Kidney capillary endothelial cell (primary cell): Measurements from ENCODE around the gene DGLUCY.
A peak's percentile ranks its signal among the peaks of the same experiment; 100 is the strongest.
"Not testable (repeated sequence)": the region's sequence is repeated elsewhere in the genome, so short reads cannot be mapped to it uniquely, and the experiment has no call there.

Experiments
- DNase-seq: peaks from one replicate; pipeline ENCODE4 v3.0.0-alpha.2; 2018; ENCODE audit warnings: low spot score

DGLUCY gene

DNA sequence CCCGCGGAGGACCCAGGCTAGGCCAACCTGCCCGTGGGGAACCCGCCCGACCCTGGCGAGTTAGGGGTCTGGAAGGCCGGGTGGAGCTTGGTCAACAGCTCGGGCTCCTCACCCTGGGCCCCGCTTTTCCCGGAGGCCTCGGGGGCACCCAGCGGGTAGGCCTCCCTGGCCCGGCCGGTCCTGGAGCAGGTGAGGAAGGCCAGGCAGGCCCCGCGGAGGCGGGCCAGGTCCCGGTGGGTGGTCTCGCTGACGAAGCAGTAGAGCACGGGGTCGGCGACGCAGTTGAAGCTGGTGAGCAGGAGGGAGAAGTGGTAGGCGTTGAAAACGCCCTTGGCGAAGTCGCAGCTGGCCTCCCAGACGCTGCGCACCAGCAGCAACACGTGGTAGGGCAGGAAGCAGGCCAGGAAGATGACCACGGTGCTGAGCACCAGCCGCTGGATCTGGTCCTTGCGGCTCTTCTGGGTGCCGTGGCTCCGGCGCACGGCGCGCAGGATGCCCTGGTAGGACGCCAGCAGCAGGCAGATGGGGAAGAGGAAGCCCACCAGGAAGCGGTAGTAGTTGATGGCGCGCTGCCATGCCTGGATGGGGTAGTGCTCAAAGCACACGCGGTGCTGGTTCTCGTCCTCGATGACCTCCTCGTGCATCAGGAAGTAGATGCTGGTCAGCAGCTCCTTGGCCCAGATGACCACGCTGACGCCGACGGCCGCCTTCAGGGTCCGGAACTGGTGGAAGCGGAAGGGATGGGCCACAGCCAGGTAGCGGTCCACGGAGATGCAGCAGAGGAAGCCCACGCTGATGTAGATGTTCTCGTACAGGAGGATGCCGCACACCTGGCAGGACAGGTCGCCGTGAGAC lies 120.3 kb downstream of the DGLUCY start:
- DNase-seq, result no peak

DNA sequence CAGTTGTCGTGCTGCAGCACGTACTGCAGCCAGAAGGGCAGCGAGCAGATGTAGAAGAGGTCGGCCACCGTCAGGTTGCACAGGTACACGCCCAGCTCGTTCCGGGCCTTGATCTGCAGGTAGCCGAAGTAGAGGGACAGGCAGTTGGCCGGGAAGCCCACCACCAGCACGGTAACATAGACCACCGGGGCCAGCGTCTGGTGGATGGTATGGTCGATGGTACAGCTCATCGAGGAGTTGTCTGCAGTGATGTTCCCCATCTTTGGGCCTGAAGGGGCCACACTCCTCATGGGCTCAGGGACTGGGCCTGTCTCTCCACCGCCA lies 120.9 kb downstream of the DGLUCY start:
- DNase-seq, result no peak

DNA sequence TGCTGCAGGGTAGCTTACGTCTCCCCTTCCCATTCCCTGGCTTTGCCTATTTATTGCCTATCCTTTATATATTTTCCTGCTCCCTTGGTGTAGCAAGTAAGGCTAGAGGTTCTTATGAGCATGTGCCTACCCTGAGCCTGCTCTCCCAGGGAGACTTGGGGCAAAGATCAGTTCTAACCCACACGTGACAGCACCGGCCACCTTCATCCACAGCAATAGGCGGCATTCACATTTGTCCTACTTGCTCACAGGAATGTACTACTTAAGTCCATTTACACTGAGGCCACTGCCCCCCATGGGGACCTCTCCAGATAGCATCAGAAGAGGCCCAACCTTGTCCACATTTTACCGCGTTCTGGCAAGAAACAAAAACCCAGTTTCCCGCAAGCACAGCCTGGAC lies 122.0 kb downstream of the DGLUCY start:
- DNase-seq, result no peak

DNA sequence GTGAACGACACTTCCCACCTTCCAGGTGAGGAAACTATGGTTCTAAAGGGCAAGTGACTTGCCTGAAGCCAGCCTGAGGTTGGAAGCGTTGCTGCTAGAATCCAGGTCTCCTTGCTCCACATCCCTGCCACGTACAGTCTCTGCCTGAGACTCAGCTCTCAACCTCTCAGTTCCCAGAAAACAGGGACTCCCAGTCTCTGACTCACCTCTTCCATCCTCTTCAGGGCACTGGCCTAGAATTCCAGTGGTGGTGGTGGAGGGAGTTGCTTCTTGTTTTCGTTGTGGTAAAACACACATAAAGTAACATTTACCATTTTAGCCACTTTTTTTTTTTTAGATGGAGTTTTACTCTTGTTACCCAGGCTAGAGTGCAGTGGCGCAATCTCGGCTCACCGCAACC lies 123.3 kb downstream of the DGLUCY start:
- DNase-seq, result no peak

DNA sequence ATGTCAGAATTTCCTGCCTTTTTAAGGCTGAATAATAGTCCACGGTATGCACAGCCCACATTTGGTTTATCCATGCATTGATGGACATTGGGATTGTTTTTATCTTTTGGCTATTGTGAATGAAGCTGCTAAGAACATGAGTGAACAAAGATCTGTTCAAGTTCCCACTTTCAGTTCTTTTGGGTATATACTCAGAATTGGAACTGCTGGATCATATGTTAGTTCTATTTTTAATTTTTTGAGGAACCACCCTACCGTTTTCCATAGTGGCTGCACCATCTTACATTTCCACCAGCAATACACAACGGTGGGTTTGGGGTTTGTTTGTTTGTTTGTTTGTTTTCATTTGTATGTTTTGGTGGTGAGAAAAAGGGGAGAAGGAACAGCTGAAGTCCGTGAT lies 124.2 kb downstream of the DGLUCY start:
- no peak for DNase-seq

DNA sequence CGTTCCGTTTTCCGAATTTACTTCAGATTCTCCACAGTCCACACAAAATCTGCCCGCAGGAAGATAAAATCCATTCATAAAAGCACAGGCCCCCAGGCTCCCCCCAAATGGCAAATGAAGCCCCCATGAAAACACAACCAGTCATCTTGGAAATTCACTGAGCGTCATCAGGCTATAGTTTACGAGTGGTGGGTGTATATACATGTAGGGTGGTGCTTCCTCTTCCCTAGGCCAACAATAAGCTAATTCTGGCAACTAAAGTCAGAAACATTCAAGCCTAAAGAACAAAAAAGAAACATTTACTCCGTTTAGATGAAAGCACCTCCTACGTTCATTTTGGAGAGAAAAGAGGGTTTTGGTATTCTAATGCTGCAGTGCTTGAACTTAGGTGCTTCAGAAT lies 124.8 kb downstream of the DGLUCY start:
- DNase-seq, result no peak

DNA sequence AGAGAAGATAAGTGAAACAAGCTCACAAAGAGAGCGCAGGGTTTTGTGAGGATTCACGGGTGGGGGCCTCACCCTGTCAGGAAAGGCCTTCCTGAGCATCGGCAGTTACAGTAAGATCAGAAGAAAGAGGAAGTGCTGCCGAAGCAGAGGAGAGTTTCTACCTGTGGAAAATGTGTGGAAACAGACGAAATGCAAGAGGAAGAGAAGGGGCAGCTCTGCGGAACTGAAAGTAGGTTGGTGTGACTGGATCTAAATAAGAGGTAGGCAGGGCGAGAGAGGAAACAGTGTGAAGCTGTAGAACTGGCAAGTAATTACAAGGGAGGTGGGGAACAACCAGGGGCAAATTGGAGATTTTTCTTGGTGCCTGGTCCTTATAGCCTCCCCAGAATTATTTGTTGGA lies 128.0 kb downstream of the DGLUCY start:
- no peak for DNase-seq

DNA sequence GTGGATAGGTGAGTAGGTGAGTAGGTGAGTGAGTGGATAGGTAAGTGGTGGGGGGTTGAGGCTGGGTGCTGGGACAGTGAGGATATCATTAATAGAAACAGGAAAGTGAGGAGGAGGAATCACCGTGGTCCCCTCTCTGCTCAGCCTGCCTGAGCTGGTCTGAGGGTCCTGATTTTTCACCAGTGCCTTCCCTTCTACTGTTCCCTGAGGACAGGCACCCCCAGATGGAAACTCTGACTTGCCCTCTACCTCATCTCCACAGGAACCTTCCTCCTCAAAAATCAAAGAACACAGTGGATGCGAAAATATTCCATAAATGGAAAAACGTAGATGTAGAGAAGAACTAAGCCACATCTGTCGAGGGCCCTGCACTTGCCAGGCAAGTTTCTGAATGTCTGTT lies 128.8 kb downstream of the DGLUCY start:
- no peak for DNase-seq

DNA sequence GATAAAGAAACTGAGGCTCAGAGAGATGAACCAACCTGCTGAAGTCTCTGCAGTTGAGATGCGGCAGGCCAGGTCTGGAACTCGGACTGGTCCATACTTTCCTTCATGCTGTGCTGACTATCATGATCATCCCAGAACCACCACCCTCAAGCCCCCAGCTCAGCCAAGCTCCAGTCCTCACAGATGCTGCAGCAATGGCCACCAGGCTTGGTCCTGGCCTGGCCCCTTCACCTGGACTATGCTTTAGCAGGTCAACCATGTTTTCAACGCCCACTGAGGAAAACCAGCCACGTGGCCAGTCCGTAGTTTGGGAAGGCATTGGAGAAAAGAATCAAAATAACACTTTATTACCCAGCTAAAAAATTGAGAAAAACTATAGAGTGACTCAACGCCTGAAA lies 129.2 kb downstream of the DGLUCY start:
- no peak for DNase-seq

DNA sequence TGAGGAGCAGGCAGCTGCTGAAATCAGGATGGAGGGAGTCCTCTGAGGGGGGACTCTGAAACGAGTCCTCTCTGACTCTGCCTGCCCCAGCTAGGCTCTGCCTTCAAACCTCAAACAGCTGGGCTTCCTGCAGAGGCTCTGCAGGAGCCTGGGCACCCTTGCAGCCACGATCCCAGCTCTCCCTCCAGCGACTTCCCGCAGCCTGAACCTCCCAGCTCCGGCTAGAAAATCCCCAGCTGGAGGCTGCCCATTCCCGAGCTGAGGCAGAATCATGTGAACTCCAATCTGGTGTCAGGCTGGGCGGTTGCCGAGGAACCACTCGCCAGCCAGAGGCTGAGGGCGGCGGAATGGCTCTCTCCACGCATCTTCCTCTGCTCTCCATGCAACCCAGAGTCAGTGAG lies 130.6 kb downstream of the DGLUCY start, which contains the start of gene GPR68:
Gene GPR68, minus strand, starts transcription at position 204 of the 401 bp plus-strand sequence. CDS start 9,654 bp downstream, outside the sequence.
- DNase-seq, result no peak

DNA sequence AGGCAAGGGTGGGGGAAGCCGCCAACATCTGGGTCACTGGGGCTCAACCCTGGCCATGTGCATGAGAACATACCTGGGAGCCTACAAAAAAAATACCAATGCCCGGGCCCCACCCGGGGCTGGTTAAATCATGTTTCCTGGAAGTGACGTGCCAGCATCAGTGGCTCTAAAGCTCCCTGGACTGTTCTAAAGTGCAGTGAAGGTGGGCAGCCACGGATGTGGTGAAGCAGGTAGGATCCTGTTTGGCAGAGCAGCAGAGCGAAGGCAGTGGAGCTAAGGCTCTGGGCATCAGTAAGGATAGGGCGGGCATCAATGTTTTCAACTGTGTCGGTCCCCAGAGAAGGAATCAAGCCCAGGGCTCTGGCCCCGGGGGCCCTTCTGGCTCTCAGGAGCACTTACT lies 131.2 kb downstream of the DGLUCY start:
- no peak for DNase-seq

DNA sequence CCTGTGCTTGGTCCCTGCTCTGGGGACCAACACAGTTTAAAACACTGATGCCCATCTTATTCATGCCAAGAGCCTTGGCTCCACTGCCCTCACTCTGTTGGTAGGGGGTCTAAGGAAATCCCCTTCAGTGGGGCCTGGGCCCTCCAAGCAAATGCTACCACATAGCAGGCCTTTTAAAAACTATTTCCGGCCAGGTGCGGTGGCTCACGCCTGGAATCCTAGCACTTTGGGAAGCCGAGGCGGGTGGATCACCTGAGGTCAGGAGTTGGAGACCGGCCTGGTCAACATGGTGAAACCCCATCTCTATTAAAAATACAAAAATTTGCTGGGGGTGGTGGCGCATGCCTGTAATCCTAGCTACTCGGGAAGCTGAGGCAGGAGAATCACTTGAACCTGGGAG lies 131.7 kb downstream of the DGLUCY start:
- DNase-seq, result not testable (repeated sequence)

DNA sequence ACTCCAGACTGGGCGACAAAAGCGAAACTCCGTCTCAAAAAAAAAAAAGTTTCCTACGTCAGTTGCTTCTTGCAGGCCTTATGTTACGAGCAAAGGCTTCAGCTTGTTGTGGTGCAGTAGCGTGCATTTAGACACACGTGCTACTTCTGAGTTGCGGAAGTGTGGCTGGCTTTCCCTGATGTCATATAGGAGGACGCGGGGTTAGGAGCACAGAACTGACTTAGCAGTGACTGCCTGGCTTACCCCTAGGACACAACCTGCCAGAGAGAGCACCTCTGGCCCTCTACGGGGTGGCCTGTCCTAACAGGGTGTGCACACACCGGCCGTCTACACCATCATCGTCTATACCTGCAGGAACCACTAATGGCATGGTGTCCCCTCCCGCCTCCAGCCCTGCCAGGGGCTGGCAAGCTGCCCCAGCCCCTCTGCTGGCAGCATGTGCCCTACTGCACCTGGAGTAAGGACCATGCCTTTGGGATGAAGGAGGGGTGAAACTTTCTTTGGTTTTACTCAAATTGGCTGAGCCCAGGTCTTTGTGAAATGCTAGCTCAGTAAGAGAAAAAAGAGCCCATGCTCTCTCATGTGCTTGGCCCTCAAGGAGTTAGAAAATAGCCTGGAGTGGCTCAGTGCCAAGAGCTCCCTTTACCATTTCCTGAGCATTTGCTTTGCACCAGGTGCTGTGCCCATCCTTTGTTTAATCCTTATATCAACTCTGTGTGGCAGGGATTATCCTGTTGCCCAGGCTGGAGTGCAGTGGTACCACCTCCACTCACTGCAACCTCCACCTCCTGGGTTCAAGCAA lies 132.4 kb downstream of the DGLUCY start:
- no peak for DNase-seq

DNA sequence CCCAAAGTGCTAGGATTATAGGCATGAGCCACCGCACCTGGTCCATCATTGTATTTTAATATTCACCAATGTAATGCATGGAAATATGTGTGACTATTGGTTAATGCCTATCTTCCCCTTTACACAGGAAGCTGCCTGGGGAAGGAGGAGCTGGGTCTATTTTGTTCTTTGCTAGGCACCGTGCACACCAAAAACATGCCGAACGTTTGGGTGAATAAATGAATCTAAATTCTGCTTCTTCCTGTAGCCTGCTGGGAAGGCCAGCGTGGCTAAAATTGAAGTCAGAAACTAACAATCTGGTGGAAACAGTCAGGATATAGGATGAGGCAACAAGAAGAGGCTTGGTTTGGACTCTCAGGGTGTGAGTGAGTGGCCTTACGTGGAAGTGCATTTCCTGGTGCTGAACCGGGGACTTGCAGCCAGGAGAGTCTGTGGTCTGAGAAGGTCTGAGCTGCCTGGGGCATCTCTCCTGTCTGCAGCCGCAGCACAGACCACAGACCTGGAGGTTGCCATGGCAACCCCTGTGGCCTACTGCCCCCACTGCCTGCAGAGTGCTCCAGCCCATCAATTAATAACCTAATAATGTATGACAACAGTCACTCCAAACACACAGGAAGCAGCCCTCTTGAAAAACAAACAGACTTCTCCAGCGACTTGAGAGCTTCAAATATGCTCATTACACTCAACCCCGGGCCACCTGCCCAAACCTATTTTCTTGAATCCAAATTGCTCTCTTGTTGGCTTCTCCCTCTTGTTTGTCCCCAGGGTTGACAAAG lies 136.2 kb downstream of the DGLUCY start:
- peak; percentile 57 for DNase-seq

DNA sequence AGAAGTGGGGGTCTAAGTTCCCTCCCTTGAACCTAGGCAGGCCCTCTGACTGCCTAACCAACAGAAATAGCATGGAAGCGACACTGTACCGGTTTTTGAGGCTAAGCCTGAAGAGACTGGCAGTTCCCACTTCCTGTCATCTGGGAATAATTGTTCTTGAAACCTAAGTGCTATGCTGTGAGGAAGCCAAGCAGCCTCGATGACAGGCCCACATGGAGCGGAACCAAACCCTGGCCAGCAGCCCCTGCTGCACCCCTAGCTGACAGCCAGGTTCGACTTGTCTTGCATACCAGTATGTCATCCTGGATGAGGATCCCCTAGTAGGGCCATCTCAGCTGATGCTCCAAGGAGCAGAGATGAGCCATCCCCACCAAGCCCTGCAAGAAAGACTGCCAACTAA lies 137.0 kb downstream of the DGLUCY start:
- no peak for DNase-seq

DNA sequence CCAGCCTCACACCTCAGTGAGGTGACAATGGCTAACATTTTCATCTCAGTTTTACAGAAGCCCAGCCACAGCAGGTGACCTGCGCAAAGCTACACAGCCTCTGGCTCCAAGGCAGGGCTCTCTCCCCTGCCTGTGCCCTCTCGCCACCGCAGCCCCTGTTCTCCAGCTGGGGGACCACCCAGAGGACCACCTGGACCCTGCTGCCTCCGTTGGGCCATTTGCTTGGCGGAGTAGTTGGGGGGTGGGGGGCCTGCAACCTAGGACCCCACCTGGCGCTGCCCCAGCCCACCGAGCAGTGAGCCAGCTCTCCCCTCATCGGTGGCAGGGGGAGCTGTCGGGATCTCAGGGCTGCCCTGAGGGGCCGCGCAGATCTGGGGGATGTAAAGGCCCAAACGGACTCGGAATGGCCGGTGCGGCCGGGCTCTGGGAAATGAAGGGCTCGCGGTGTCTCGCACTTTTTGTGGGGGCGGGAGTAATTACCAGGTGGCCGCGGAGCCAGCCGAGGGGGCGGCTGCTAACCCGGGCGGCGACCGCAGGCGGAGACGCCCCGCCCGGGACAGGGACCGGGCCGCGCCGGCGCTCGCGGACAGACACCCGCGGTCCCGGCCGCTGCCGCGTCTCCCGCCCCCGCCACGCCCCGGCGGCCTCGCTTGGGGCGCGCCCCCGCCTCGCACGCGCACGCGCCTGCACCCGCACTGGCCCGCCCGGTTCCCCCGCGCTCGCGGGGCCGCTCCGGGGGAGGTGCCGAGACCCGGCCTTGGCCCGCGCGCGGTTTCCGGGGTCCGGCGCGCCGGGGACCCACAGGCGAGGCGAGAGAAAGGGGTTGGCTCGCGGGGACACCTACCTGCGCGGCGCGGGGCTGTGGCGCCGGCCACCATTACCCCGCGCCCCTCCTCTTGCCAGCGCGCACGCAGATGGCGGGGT lies 139.3 kb downstream of the DGLUCY start:
- no peak for DNase-seq

DNA sequence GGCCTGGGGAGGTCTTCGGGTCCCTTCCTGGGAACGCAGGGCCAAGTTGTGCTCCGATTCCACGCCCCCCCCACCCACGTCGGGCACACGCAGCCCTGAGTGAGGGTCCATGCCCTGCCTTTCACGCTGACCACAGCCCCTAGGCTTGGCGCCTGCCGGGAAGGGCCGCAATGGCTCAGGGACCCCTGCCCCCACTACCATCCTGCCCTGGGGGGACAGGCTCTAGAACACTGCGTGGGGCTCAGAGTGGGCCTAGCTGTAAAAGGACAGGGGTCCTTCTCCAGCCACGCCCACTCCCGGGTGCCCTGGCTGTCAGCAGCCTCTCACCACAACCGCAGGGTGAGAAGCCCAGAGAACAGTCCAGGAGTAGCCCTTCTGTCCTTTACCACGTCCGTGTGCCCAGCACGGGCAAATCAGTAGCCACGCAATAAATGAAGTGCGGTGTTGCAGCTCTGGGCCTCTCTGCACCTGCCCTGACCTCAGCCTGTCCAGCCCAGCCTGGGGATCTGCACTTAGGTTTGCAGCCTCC lies 140.0 kb downstream of the DGLUCY start:
- no peak for DNase-seq

DNA sequence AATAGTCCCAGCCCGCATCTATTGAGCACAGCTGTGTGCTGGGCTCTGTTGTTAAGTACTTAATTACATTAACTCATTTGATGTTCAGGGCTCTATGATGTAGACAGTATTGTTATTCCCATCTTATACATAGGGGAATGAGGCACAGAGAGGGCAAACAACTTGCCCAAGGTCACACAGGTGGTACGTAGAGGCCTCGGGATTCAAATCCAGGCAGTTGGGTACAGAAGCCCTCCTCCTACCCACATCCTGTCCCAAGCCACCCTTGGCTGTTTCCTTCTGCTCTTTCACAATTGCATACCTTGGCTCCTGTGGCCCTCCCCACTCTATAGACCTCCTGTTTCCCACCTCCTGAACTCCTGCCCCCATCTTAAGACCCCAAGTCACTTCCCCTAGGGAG lies 140.6 kb downstream of the DGLUCY start:
- DNase-seq, result no peak

DNA sequence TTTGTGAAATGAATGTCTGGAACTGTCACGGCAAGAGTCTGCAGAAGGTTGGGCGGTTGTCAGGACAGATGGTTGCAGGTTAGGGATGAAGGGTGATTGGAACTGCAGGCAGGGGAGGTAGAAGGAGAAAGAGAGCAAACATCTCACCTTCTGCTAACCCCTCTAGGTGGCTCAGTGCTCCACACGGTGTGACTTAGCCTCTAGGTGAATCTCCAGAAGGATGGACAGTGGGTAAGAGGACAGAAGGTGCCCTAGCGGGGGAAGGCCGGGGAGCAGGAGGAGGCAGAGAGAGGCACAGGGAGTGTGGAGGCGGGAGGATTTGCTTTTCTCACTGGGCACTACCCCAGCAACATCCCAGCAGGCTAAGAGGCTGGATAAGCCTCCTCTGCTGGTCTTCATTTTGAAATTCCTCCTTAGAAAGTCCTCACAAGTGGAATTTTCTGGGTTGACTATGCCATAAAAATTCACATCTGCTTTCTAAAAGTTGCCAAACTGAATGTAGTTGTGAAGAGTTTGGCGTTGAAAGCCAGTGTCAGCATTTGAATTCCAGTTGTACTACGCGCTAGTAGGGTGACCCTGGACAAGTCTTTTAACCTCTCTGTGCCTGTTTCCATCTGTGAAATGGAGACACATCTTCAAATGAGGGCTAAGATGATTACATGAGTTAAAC lies 141.3 kb downstream of the DGLUCY start:
- no peak for DNase-seq

DNA sequence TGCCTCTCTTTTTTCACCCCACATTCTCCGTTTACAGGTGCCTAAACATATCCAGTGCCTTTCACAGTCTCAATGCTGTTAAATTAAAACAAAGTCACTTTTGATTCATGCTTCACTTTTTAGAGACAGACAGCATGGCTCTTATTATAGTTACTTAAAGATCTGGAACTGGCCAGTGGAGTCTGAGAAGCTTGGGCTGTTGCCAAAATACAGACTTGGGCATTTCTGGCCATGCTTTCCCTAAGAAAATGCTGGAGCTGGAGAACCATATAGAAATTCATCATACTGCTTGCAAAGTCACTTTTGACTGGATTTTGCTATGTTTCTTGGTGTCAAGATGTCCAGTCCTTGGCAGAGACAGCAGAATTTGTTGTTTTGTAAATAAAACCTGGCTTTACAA lies 142.8 kb downstream of the DGLUCY start:
- DNase-seq, result no peak
